Adrenal gland (tissue), 12 donors: ENCODE measurements around the gene RSAD1. TPM values are rescaled to one million over a fixed set of nuclear protein-coding genes. Genes with fewer than 3 reads are reported as not detected.

Experiments used
- DNase-seq, 7 donors: peaks; one replicate each; pipeline ENCODE4 v3.0.0-alpha.2; 2019 to 2020
- H3K27ac ChIP-seq, 5 donors: fragments of 200-600 bp; sonication (generic) in 4 of 5; 1 replicate in 3 of 5; 2 replicates in 2 of 5; pipeline versions ENCODE4 v1.5.1 to v1.8.0; 2016 to 2020; ENCODE audit warnings: mild to moderate bottlenecking in 1 of 5
- H3K27me3 ChIP-seq: fragments of 200-600 bp; 2 replicates; pipeline ENCODE4 v1.8.0; 2021
- H3K36me3 ChIP-seq, 2 donors: fragments of 200-600 bp; replicated peaks in 1 of 2; 1 replicate in 1 of 2; 2 replicates in 1 of 2; pipeline versions ENCODE4 v1.5.1 to v1.8.0; 2018 to 2022
- H3K4me1 ChIP-seq, 2 donors: fragments of 200-600 bp; replicated peaks in 1 of 2; 1 replicate in 1 of 2; 2 replicates in 1 of 2; pipeline versions ENCODE4 v1.5.1 to v1.8.0; 2018 to 2021
- H3K4me3 ChIP-seq, 4 donors: fragments of 200-600 bp; sonication (generic) in 3 of 4; one replicate each; pipeline ENCODE4 v1.5.1; 2016 to 2018
- H3K9me3 ChIP-seq, 3 donors: fragments of 200-600 bp; sonication (generic) in 1 of 3; replicated peaks in 1 of 3; 1 replicate in 2 of 3; 2 replicates in 1 of 3; pipeline versions ENCODE4 v1.5.1 to v1.8.0; 2016 to 2021
- POLR2A ChIP-seq, 2 donors: fragments of 450-650 bp; IDR thresholded peaks; one replicate each; pipeline ENCODE4 v1.6.1; 2017; ENCODE audit warnings: antibody characterized with exemption in 2 of 2, mild to moderate bottlenecking in 2 of 2, moderate library complexity in 1 of 2
- WGBS, 4 donors: extraction: QIAGEN DNeasy Blood & Tissue Kit in 2 of 4; methylation state at CpG; one replicate each; pipeline versions ENCODE4 v1.1.5 to v1.1.7; 2013 to 2017; 5-methylcytosine and 5-hydroxymethylcytosine counted together
- intact Hi-C, 2 donors: fragments of 100-400 bp; cut with DNase I; formaldehyde crosslinking; loops; one replicate each; pipeline versions ENCODE4 v1.14.1 to v1.15.0; 2022 to 2023
- polyA plus RNA-seq, 3 donors: library from polyadenylated mRNA; stranded (reverse); fragments of 200-250 nt in 2 of 3; fragments of 350-450 nt in 1 of 3; fragmentation: Illumina TruSeq in 1 of 3; extraction: RNeasy Lipid Tissue Mini Kit (QIAGEN cat#74804) in 1 of 3; gene quantifications; one replicate each; pipeline ENCODE4 v1.2.3, GENCODE V29; 2013 to 2014
- total RNA-seq, 9 donors: library from RNA; depleted of rRNA in 4 of 9; stranded (reverse); fragments of >200 nt in 4 of 9; fragments of 120-200 nt in 1 of 9; fragmentation: NEBNext Ultra II Directional in 1 of 9; extraction: Animal tissue kit (Norgen Biotek cat#: 25700) in 1 of 9; gene quantifications; one replicate each; pipeline versions ENCODE4 v1.1.0 to v1.2.4, GENCODE V29; 2013 to 2023
- TF ChIP-seq, protein P1 (sequence below), 6 experiments: fragments of 450-650 bp in 4 of 6; fragments of 200-600 bp in 2 of 6; sonication (generic) in 1 of 6; IDR thresholded peaks; 1 replicate in 5 of 6; 2 replicates in 1 of 6; pipeline versions ENCODE4 v1.5.1 to v1.8.0; 2016 to 2021; ENCODE audit warnings: antibody characterized with exemption in 6 of 6, mild to moderate bottlenecking in 2 of 6, moderate library complexity in 1 of 6
- donor health status: healthy with polysubstance abuse.
- donor health status: Bipolar disorder and iron deficiency.
- donor health status: DM: yes; HTN: yes; CAD: no.
- donor health status: DM: no; HTN: no; CAD: no.
- donor health status: DM: no; HTN: no; CAD: no.
- donor health status: DM: yes; HTN: yes; CAD: no.

Gene RSAD1
- total and polyA plus RNA-seq, 12 donors, result 28.4 to 77.3 (median 51.8) TPM

- peaks cover 0 to 21% of the 10 kb centered on the region in 2 donors for H3K36me3 ChIP-seq
- TF ChIP-seq, protein P1, sequence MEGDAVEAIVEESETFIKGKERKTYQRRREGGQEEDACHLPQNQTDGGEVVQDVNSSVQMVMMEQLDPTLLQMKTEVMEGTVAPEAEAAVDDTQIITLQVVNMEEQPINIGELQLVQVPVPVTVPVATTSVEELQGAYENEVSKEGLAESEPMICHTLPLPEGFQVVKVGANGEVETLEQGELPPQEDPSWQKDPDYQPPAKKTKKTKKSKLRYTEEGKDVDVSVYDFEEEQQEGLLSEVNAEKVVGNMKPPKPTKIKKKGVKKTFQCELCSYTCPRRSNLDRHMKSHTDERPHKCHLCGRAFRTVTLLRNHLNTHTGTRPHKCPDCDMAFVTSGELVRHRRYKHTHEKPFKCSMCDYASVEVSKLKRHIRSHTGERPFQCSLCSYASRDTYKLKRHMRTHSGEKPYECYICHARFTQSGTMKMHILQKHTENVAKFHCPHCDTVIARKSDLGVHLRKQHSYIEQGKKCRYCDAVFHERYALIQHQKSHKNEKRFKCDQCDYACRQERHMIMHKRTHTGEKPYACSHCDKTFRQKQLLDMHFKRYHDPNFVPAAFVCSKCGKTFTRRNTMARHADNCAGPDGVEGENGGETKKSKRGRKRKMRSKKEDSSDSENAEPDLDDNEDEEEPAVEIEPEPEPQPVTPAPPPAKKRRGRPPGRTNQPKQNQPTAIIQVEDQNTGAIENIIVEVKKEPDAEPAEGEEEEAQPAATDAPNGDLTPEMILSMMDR (IDR thresholded peaks at IDR 0.05), result no peak
- TF ChIP-seq POLR2A (IDR thresholded peaks at IDR 0.05), result no peak
- WGBS, 4 donors, result 76 to 87% (median 82%) methylated on average over 6 to 9 of the region's 9 CpGs
- H3K4me1 ChIP-seq, result peaks cover 0 to 11% of the 10 kb centered on the region in 2 donors
- no peaks in the 10 kb centered on the region for H3K9me3 ChIP-seq
- DNase-seq, result no peak
- no peak overlapping the region for H3K4me3 ChIP-seq
- no peaks in the 10 kb centered on the region for H3K27me3 ChIP-seq
- H3K27ac ChIP-seq, result no peak overlapping the region
- intact Hi-C loops, result no loop called here
These were observed 16.2 kb upstream of the RSAD1 start for GRCh38 chr17:50462446-50462845.

- no peak overlapping the region for H3K27ac ChIP-seq
- WGBS, 4 donors, result 92 to 97% (median 95%) methylated on average over 2 to 3 of the region's 3 CpGs
These were observed 14.5 kb upstream of the RSAD1 start for GRCh38 chr17:50464121-50464520.

GRCh38 chr17:50464736-50465135 is 13.9 kb upstream of the RSAD1 start:
- Histone ChIP-seq H3K9me3 (no peaks in the 10 kb centered on the region), H3K27ac (no peak overlapping the region), H3K4me1 (peaks cover 15 to 16% of the 10 kb centered on the region in 2 donors), H3K4me3 (no peak overlapping the region), H3K27me3 (no peaks in the 10 kb centered on the region), H3K36me3 (peaks cover 0 to 21% of the 10 kb centered on the region in 2 donors)
- intact Hi-C loops, result no loop called here
- 85 to 92% (median 90%) methylated on average over 4 of the region's 4 CpGs for WGBS, 4 donors
- no peak for DNase-seq
- no peak for TF ChIP-seq POLR2A (IDR thresholded peaks at IDR 0.05)
- TF ChIP-seq, protein P1 (IDR thresholded peaks at IDR 0.05), result no peak

More at GRCh38 chr17:50464121-50464520, 14.5 kb upstream of the RSAD1 start:
- no peak for DNase-seq
- Histone ChIP-seq H3K36me3 (peaks cover 0 to 21% of the 10 kb centered on the region in 2 donors), H3K4me1 (peaks cover 10 to 11% of the 10 kb centered on the region in 2 donors), H3K9me3 (no peaks in the 10 kb centered on the region), H3K27me3 (no peaks in the 10 kb centered on the region), H3K4me3 (no peak overlapping the region)
- TF ChIP-seq, protein P1 (IDR thresholded peaks at IDR 0.05), result no peak
- no peak for TF ChIP-seq POLR2A (IDR thresholded peaks at IDR 0.05)
- intact Hi-C loops, result no loop called here

DNA sequence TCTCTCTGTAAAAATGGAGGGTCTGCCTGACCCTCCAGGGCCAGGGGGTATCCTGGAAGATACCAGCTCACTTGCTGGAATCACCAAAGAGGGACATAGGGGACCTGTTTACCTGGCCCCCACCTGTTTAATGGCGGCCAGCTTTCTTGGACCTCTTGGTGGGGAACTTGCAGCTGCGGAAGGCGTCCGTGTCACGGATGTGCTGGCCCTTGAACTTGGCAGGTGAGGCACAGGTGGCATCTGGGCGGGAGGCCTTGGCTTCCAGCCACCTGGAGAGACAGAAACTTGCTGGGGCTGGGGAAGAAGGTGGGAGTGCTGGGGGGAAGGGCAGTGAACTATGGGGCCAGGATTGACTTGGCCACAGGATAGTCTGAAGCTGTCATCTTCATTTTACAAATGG is 13.5 kb upstream of the RSAD1 start:
- intact Hi-C loops, result no loop called here
- Histone ChIP-seq H3K4me3 (no peak overlapping the region), H3K27me3 (no peaks in the 10 kb centered on the region), H3K4me1 (peaks cover 19 to 20% of the 10 kb centered on the region in 2 donors), H3K9me3 (no peaks in the 10 kb centered on the region), H3K36me3 (peaks cover 0 to 21% of the 10 kb centered on the region in 2 donors), H3K27ac (no peak overlapping the region)
- WGBS, 4 donors, result 92 to 99% (median 96%) methylated on average over 5 to 6 of the region's 6 CpGs
- TF ChIP-seq, protein P1 (IDR thresholded peaks at IDR 0.05), result no peak
- TF ChIP-seq POLR2A (IDR thresholded peaks at IDR 0.05), result no peak
- DNase-seq, result no peak
